ENCODE results near the gene FARP2.
"Not testable (repeated sequence)": the region's sequence is repeated elsewhere in the genome, so short reads cannot be mapped to it uniquely, and the experiment has no call there.

The FARP2 gene

DNA sequence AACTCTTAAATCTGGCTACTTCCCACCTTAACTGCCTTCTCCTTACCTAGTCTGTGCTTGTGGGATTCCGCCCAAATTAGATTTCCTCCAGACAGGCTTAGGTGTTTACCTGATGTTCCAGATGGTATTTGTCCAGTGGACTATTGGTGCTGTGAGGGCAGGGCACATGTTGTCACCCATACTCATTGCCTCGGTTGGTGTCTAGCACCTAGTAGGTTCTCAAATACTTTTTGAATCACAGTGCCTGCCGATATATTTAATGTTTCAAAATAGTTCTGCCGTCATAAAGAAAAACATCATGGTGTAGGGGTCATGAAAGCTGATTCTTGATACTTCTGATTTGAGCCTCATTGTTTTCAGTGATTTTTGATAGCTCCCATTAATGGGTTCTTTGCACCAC is 39.3 kb upstream of the FARP2 start:
- peak overlapping the region; percentile 70 for H3K4me3 ChIP-seq (ENCODE audit: low read depth, low read length)
- TF ChIP-seq, protein P1, sequence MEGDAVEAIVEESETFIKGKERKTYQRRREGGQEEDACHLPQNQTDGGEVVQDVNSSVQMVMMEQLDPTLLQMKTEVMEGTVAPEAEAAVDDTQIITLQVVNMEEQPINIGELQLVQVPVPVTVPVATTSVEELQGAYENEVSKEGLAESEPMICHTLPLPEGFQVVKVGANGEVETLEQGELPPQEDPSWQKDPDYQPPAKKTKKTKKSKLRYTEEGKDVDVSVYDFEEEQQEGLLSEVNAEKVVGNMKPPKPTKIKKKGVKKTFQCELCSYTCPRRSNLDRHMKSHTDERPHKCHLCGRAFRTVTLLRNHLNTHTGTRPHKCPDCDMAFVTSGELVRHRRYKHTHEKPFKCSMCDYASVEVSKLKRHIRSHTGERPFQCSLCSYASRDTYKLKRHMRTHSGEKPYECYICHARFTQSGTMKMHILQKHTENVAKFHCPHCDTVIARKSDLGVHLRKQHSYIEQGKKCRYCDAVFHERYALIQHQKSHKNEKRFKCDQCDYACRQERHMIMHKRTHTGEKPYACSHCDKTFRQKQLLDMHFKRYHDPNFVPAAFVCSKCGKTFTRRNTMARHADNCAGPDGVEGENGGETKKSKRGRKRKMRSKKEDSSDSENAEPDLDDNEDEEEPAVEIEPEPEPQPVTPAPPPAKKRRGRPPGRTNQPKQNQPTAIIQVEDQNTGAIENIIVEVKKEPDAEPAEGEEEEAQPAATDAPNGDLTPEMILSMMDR (IDR thresholded peaks at IDR 0.05; ENCODE audit: borderline replicate concordance, insufficient read depth, low read depth, low read length): no peak

DNA sequence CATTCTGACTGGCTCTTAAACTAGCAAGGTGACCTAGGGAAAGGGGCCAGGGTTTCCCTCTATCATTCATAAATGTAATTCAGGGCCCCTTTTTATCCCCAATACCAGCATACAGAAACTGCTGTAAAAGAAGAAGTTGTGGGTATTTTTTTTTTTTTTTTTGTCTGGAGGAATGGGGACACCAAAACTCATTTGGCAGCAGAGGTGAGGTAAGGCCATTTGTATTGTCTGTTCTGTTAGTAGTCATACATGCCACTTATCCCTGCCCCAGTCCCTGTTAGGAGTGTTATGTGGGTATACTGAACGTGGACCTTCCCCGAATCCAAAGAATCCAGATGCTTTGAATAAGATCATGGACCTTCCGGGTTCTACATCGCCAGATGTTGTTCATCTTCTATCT is 38.7 kb upstream of the FARP2 start:
- TF ChIP-seq, protein P1 (IDR thresholded peaks at IDR 0.05; ENCODE audit: borderline replicate concordance, insufficient read depth, low read depth, low read length): no peak
- H3K4me3 ChIP-seq (ENCODE audit: low read depth, low read length): peak overlapping the region; percentile 70

DNA sequence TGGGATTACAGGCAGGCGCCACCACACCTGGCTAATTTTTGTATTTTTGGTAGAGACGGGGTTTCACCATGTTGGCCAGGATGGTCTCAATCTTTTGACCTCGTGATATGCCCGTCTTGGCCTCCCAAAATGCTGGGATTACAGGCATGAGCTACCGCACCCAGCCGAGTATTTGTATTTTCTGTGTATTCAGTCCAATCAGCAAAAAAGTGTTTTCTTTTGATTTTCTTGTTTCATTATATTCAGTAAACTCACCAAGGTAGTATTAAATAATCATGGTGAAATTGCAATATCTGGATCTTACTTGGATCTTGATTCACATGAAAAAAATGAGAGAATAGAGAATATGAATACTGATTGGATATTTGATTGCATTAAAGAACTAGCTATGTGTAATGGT is 37.3 kb upstream of the FARP2 start:
- not testable (repeated sequence) for H3K4me3 ChIP-seq (ENCODE audit: low read depth, low read length)

DNA sequence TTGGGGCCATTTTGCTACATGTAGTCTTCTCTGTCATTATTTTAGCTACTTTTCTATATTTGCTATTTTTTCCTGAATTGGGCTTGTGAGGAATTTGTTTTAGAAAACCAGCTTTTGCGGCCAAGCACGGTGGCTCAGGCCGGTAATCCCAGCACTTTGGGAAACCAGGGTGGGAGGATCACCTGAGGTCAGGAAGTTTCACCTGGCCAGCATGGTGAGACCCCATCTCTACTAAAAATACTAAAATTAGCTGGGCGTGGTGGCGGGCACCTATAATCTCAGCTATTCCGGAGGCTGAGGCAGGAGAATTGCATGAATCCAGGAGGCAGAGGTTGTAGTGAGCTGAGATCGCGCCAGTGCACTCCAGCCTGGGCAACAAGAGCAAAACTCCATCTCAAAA is 35.7 kb upstream of the FARP2 start:
- TF ChIP-seq, protein P1 (IDR thresholded peaks at IDR 0.05; ENCODE audit: borderline replicate concordance, insufficient read depth, low read depth, low read length): no peak
- no peak overlapping the region for H3K4me3 ChIP-seq (ENCODE audit: low read depth, low read length)

DNA sequence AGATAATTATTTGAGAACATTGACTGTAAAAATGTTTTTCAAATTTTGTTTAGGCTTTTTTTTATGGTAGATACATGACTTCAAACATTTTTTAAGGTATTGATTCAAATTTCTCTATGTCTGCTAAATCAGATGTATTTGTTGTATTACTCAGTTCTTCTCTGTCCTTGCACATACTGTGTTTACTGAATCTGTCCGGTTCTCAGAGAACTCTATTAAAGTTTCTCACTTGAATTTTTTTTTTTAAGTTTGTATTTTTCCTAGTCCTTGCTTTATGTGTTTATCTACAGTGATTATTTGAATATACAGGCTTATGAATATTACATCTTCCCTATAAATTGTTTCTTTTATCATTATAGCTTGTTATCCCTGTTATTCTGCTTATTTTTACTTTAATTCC is 35.1 kb upstream of the FARP2 start:
- no peak overlapping the region for H3K4me3 ChIP-seq (ENCODE audit: low read depth, low read length)
- TF ChIP-seq, protein P1 (IDR thresholded peaks at IDR 0.05; ENCODE audit: borderline replicate concordance, insufficient read depth, low read depth, low read length): no peak

DNA sequence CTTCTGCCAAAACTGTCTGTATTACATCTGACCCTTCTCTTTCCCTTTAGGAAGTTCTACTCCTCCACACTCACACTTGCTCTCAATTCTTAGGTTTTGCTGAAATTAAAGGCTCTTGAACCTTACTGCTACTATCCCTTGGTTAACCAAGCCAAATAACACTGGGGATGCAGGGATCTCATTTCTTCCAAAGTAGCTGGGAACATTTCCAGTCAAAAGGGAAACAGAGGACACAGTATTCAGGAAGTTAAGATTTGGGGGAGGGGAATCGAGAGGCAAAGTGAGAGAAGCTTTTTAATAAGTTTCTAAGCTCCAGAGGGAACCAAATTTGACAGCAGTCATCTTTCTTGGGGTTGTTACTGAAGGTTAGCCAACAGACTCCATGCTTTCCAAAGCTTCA is 34.2 kb upstream of the FARP2 start:
- TF ChIP-seq, protein P1 (IDR thresholded peaks at IDR 0.05; ENCODE audit: borderline replicate concordance, insufficient read depth, low read depth, low read length): no peak
- H3K4me3 ChIP-seq (ENCODE audit: low read depth, low read length): no peak overlapping the region

DNA sequence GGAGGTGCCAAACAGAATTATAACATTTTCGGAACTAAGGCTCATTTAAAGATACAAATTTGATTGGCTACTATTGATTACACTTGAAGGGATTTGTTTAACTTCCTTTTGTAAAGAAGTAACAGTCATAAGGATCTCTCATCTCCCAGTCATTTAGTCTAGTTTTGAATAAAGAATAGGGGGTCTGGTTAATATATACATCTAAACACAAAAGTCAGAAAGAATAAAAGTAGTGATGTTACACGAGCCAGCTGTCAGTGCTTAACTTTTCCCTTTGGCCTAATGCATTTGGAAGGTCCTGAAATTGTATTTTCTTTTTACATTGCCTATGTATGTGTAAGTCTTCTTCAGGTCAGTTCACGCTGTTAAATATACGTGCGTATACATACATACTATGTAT is 32.3 kb upstream of the FARP2 start:
- TF ChIP-seq, protein P1 (IDR thresholded peaks at IDR 0.05; ENCODE audit: borderline replicate concordance, insufficient read depth, low read depth, low read length): no peak
- H3K4me3 ChIP-seq (ENCODE audit: low read depth, low read length): no peak overlapping the region

DNA sequence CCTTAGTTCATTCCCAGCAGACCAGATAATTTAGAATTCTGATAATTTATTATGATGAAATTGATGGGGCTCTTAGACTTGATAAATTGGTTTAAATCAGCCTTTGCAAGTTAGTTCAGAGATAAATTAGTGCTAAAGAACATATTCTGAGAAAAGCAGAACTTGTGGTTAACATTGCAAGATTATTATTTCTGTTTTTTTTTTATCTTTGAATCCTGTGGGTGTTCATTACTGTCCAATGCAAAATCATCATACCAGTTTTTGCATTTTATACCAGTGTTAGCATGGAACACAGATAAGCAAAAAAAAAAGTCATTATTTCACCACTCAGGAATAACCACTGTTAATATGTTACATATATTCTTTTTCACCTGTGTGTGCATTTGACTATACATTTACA is 31.3 kb upstream of the FARP2 start:
- TF ChIP-seq, protein P1 (IDR thresholded peaks at IDR 0.05; ENCODE audit: borderline replicate concordance, insufficient read depth, low read depth, low read length): no peak
- H3K4me3 ChIP-seq (ENCODE audit: low read depth, low read length): no peak overlapping the region

Measured in GM12875 (cell line).